SK-N-SH (cell line): ENCODE measurements around the gene JAG2. TPM values are rescaled to one million over a fixed set of nuclear protein-coding genes. Genes with fewer than 3 reads are reported as not detected.

ENCODE experiments used
- CTCF ChIA-PET: fragments of 300-600, 350-600 bp; formaldehyde crosslinking; extraction: SDS; loops from one replicate; lab custom pipeline; 2021; lab: Yijun Ruan, JAX
- POLR2A ChIA-PET: fragments of 350-600 bp; sonication (Branson Sonifier 250); formaldehyde crosslinking; extraction: SDS; loops from one replicate; lab custom pipeline; 2020; ENCODE audit warnings: antibody characterized with exemption, inconsistent platforms; lab: Yijun Ruan, JAX
- DNase-seq: peaks from one replicate; pipeline ENCODE4 v3.0.0; 2012
- H2AFZ ChIP-seq: fragments of 200-600 bp; sonication (generic); 2 replicates; pipeline ENCODE4 v1.8.1; 2016; ENCODE audit warnings: antibody characterized with exemption, mild to moderate bottlenecking, low read depth
- H3F3A ChIP-seq: fragments of 200-600 bp; sonication (generic); replicated peaks from 2 replicates; pipeline ENCODE3; 2016; ENCODE audit warnings: antibody characterized with exemption, mild to moderate bottlenecking; ENCODE audit not compliant: insufficient read depth
- H3K27ac ChIP-seq, 2 experiments: fragments of 200-500 bp in 1 of 2; fragments of 200-600 bp in 1 of 2; sonication (Bioruptor generic) in 1 of 2; sonication (generic), shearing (Covaris generic) in 1 of 2; 2 replicates each; pipeline versions ENCODE4 v1.5.1 to v1.6.1; 2014 to 2016; ENCODE audit warnings: low read depth in 2 of 2, inconsistent platforms in 1 of 2, low read length in 1 of 2, mild to moderate bottlenecking in 1 of 2, mixed read lengths in 1 of 2
- H3K27me3 ChIP-seq: fragments of 200-600 bp; sonication (generic), shearing (Covaris generic); 2 replicates; pipeline ENCODE4 v1.6.1; 2016; ENCODE audit warnings: mixed run types; ENCODE audit not compliant: insufficient read depth
- H3K36me3 ChIP-seq, 2 experiments: fragments of 200-500 bp in 1 of 2; fragments of 200-600 bp in 1 of 2; sonication (Bioruptor generic) in 1 of 2; sonication (generic) in 1 of 2; replicated peaks in 1 of 2; 2 replicates each; pipeline versions ENCODE3 to v1.5.1; 2014 to 2016; ENCODE audit warnings: low read length in 1 of 2, mild to moderate bottlenecking in 1 of 2; ENCODE audit not compliant: insufficient read depth in 2 of 2, control insufficient read depth in 1 of 2
- H3K4me1 ChIP-seq, 2 experiments: fragments of 200-500 bp in 1 of 2; fragments of 200-600 bp in 1 of 2; sonication (Bioruptor generic) in 1 of 2; sonication (generic), shearing (Covaris generic) in 1 of 2; 2 replicates each; pipeline versions ENCODE4 v1.5.1 to v1.6.1; 2014 to 2016; ENCODE audit warnings: low read depth in 1 of 2, low read length in 1 of 2, mixed run types in 1 of 2; ENCODE audit not compliant: insufficient read depth in 2 of 2, control insufficient read depth in 1 of 2
- H3K4me2 ChIP-seq: fragments of 200-600 bp; sonication (generic), shearing (Covaris generic); 2 replicates; pipeline ENCODE4 v1.6.1; 2017; ENCODE audit warnings: mixed run types
- H3K4me3 ChIP-seq, 2 experiments: fragments of 200-500 bp in 1 of 2; fragments of 200-600 bp in 1 of 2; sonication (Bioruptor generic) in 1 of 2; sonication (generic), shearing (Covaris generic) in 1 of 2; 2 replicates each; pipeline versions ENCODE4 v1.5.1 to v1.8.1; 2014 to 2016; ENCODE audit warnings: low read depth in 2 of 2, inconsistent platforms in 1 of 2, low read length in 1 of 2, mild to moderate bottlenecking in 1 of 2, mixed read lengths in 1 of 2, moderate library complexity in 1 of 2
- H3K79me2 ChIP-seq: fragments of 200-600 bp; sonication (generic); 2 replicates; pipeline ENCODE4 v1.8.1; 2017; ENCODE audit warnings: mild to moderate bottlenecking; ENCODE audit not compliant: insufficient read depth
- H3K9ac ChIP-seq: fragments of 200-600 bp; sonication (generic); 2 replicates; pipeline ENCODE4 v1.6.1; 2017; ENCODE audit warnings: mixed run types
- H3K9me2 ChIP-seq: fragments of 200-600 bp; sonication (generic); 2 replicates; pipeline ENCODE4 v1.6.1; 2017; ENCODE audit warnings: mixed run types
- H3K9me3 ChIP-seq: fragments of 200-600 bp; sonication (generic); 2 replicates; pipeline ENCODE4 v1.6.1; 2017; ENCODE audit warnings: mixed run types, mild to moderate bottlenecking, moderate library complexity
- H4K20me1 ChIP-seq: fragments of 200-600 bp; sonication (generic); 2 replicates; pipeline ENCODE4 v1.6.1; 2017; ENCODE audit warnings: mild to moderate bottlenecking, mixed run types; ENCODE audit not compliant: insufficient read depth
- CHD2 ChIP-seq: fragments of 150-350 bp; IDR thresholded peaks from 2 replicates; pipeline ENCODE4 v1.6.1; 2018; ENCODE audit warnings: low read length; ENCODE audit not compliant: partially characterized antibody
- ELF1 ChIP-seq: IDR thresholded peaks from 2 replicates; pipeline ENCODE4 v1.4.0; 2012
- EZH2phosphoT487 ChIP-seq: fragments of 200-600 bp; sonication (generic); IDR thresholded peaks from 2 replicates; pipeline ENCODE4 v1.6.1; 2017; ENCODE audit warnings: low read depth, mixed run types, mild to moderate bottlenecking, antibody characterized with exemption, moderate library complexity, borderline replicate concordance
- FOXJ3 ChIP-seq: sonication (generic); formaldehyde crosslinking; IDR thresholded peaks from 2 replicates; pipeline ENCODE4 v1.5.1; 2020; ENCODE audit warnings: mild to moderate bottlenecking, missing genetic modification reagents
- GATA2 ChIP-seq: sonication (generic); formaldehyde crosslinking; IDR thresholded peaks from 2 replicates; pipeline ENCODE4 v1.5.0; 2020; ENCODE audit warnings: mild to moderate bottlenecking, missing genetic modification reagents
- POLR2AphosphoS5 ChIP-seq: IDR thresholded peaks from 2 replicates; pipeline ENCODE4 v1.6.1; 2012; ENCODE audit warnings: low read depth, low read length
- RCOR1 ChIP-seq: fragments of 150-350 bp; IDR thresholded peaks from 2 replicates; pipeline ENCODE4 v1.6.1; 2017; ENCODE audit warnings: antibody characterized with exemption, low read length
- RFX5 ChIP-seq: IDR thresholded peaks from 2 replicates; pipeline ENCODE4 v1.6.1; 2012; ENCODE audit warnings: mild to moderate bottlenecking, improper control_type of control experiment, low read length
- SIN3A ChIP-seq: IDR thresholded peaks from 2 replicates; pipeline ENCODE4 v1.6.1; 2012; ENCODE audit warnings: low read depth, mild to moderate bottlenecking, low read length, moderate library complexity, borderline replicate concordance
- TEAD4 ChIP-seq: IDR thresholded peaks from 2 replicates; pipeline ENCODE4 v1.4.0; 2012; ENCODE audit warnings: mild to moderate bottlenecking, borderline replicate concordance; ENCODE audit not compliant: insufficient read depth
- YY1 ChIP-seq: IDR thresholded peaks from 2 replicates; pipeline ENCODE4 v1.4.0; 2012; ENCODE audit warnings: low read depth, mild to moderate bottlenecking
- WGBS: methylation state at CpG from one replicate; pipeline ENCODE4 v1.1.6; 2017; ENCODE audit warnings: low lambda C conversion rate; 5-methylcytosine and 5-hydroxymethylcytosine counted together
- polyA plus RNA-seq, 3 experiments: library from polyadenylated mRNA; depleted of rRNA; stranded (reverse); fragments of >200 nt; gene quantifications; 2 replicates each; pipeline ENCODE4 v1.2.3, GENCODE V29; 2012
- TF ChIP-seq, protein P1 (sequence below): IDR thresholded peaks from 2 replicates; pipeline ENCODE4; 2012
- TF ChIP-seq, protein P2 (sequence below): fragments of 150-350 bp; IDR thresholded peaks from 2 replicates; pipeline ENCODE4 v1.6.1; 2016; ENCODE audit warnings: mild to moderate bottlenecking, low read depth, low read length
- TF ChIP-seq, protein P3 (sequence below): fragments of 150-350 bp; IDR thresholded peaks from 2 replicates; pipeline ENCODE4 v1.6.1; 2017; ENCODE audit warnings: antibody characterized with exemption, low read length, low read depth, borderline replicate concordance

Gene JAG2
- 1.7 TPM in 2 replicates for polyA plus RNA-seq (2012; rRNA removed)
- polyA plus RNA-seq (2012; cell fraction: cytosol; rRNA removed) = 0.55 and 0.77 TPM in 2 replicates
- polyA plus RNA-seq (2012; cell fraction: nucleus; rRNA removed) = 8.9 and 10.2 TPM in 2 replicates

DNA sequence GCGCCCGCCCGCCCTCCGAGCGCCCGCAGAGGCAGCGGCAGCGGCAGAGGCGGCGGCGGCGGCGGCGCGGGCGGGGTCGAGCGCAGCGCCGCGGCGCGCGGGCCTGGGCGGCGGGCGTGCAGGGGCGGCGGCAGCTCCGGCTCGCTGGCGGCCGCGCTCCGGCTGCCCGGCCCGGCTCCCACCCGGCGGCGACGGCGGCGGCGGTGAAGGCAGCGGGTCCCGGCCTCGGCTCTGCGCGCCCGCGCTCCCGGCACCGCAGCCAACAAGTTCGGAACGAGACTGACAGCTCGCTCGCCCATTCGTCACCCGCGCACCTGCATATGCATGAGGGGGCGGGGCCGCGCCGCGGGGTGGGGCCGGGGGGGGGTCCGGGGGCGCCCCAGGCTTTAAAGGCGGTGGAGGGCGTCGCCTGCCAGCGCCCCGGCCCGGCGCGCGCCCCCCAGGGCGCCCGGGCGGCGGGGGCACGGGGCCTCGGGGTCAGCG lies at the start of gene JAG2:
JAG2 (minus strand) TSS at position 281 of the 483 bp plus-strand sequence. CDS start 356 bp downstream, outside the sequence.
- Histone ChIP-seq H3K27me3 (peaks cover 9% of the 10 kb centered on the region; the same call in 1 of the 2 replicates), H3K79me2 (no peaks in the 10 kb centered on the region), H3K4me1 (peaks cover 4 to 11% of the 10 kb centered on the region in 2 experiments; a peak in 2 of 4 replicates), H3K9me2 (no peaks in the 10 kb centered on the region), H3K36me3 (no peaks in the 10 kb centered on the region), H3K27ac (no peak within 1 kb of the TSS), H3F3A (no peaks in the 10 kb centered on the region), H3K4me3 (peak within 1 kb of the TSS; percentile 41 to 44; a peak in 3 of 4 replicates), H2AFZ (no peak within 1 kb of the TSS), H3K9me3 (no peaks in the 10 kb centered on the region), H3K9ac (no peak within 1 kb of the TSS), H4K20me1 (0 out of 2 replicates have a peak, but pooled peaks cover 3% of the 10 kb centered on the region), H3K4me2 (peak within 1 kb of the TSS; percentile 68; the same call in 1 of the 2 replicates)
- POLR2A ChIA-PET = interaction anchor here (0.6 kb wide), 1 partner anchor 254 kb away, joined by 4 read pairs; no protein-coding TSS in a partner anchor
- TF ChIP-seq ELF1 = no peak
- TF ChIP-seq, protein P1, sequence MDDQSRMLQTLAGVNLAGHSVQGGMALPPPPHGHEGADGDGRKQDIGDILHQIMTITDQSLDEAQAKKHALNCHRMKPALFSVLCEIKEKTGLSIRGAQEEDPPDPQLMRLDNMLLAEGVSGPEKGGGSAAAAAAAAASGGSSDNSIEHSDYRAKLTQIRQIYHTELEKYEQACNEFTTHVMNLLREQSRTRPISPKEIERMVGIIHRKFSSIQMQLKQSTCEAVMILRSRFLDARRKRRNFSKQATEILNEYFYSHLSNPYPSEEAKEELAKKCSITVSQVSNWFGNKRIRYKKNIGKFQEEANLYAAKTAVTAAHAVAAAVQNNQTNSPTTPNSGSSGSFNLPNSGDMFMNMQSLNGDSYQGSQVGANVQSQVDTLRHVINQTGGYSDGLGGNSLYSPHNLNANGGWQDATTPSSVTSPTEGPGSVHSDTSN = peak; percentile 86
- CTCF ChIA-PET = interaction anchor here (0.6 to 2.5 kb wide), 16 partner anchors 8 to 321 kb away, joined by 3 to 12 read pairs (median 5); no protein-coding TSS in a partner anchor
- WGBS = no CpG with 5 or more reads among the region's 84 CpGs
- DNase-seq = peak; percentile 84

DNA sequence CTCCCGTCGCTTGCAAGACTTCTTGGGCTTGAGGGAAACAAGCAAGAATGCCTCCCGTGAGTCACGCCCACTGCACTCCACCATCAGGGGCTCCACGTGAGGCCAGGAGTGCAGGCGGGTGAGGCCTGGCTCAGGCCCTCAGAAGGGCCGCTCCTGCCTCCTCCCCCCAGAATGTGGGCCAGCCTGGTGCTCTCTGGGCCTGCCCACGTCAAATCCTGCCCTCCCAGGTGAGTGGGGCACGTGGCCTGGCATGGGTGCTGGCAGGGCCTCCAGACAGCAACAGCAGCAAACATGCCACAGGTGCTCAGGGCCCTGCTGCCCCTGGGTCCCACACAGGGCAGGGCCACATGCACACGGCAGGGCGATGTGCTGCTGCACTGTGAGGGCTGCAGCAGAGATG lies 49.2 kb upstream of the JAG2 start:
- CTCF ChIA-PET = interaction anchor here (1.4 kb wide), 1 partner anchor 9 kb away, joined by 3 read pairs; no protein-coding TSS in a partner anchor
- Histone ChIP-seq H3K4me3 (no peak overlapping the region), H3K4me1 (peaks cover 0 to 44% of the 10 kb centered on the region in 2 experiments; a peak in 1 of 4 replicates), H3K9me3 (no peaks in the 10 kb centered on the region), H3K36me3 (peaks cover 0 to 32% of the 10 kb centered on the region in 2 experiments), H3K27ac (no peak overlapping the region), H3K9ac (no peak overlapping the region), H3K4me2 (no peak overlapping the region), H3K9me2 (no peaks in the 10 kb centered on the region), H3K79me2 (no peaks in the 10 kb centered on the region), H3K27me3 (no peaks in the 10 kb centered on the region), H3F3A (no peaks in the 10 kb centered on the region), H4K20me1 (no peaks in the 10 kb centered on the region), H2AFZ (no peak overlapping the region)
- TF ChIP-seq, protein P2, sequence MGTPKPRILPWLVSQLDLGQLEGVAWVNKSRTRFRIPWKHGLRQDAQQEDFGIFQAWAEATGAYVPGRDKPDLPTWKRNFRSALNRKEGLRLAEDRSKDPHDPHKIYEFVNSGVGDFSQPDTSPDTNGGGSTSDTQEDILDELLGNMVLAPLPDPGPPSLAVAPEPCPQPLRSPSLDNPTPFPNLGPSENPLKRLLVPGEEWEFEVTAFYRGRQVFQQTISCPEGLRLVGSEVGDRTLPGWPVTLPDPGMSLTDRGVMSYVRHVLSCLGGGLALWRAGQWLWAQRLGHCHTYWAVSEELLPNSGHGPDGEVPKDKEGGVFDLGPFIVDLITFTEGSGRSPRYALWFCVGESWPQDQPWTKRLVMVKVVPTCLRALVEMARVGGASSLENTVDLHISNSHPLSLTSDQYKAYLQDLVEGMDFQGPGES = no peak
- WGBS = no CpG with 5 or more reads among the region's 11 CpGs
- DNase-seq = no peak
- POLR2A ChIA-PET = no interaction called here

DNA sequence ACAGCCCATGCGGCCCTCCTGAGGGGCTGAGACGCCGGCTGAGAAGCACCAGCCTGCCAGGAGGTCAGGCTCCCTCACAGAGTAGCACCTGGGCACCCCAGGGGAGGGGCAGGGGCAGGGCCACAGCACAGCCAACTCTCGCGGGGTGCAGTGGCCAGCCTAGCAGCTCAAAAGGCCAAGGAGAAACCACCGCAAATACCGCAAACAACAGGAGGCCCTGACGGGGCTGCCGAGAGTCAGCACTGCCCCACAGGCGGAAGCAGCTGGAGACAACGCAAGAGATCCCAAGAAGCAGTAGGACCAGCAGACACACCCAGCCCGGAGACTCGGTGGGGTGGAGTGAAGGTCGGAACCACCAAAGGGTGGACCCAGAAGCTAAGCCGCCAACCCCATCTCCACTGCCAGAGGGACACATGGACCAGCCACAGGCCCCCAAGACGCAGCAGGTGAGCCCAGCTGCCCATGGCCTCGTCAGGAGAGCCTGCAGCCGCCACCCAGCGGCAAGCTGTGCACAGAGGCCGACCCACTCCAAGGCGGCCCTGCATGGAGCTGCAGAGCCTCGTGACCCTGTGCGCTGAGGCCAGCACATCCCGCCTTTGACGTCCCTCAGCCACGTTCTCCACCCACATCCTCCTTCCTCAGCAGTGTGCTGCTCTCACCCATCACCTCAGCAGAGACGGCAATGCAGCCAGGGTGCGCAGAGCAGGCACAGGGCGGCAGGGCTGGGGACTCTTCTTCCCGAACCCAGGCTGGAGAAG lies 48.1 kb upstream of the JAG2 start:
- no peak overlapping the region for H3K4me2 ChIP-seq
- H3K9me3 ChIP-seq = no peaks in the 10 kb centered on the region
- WGBS = 96% methylated on average over 19 of the region's 30 CpGs
- peaks cover 0 to 52% of the 10 kb centered on the region in 2 experiments; a peak in 1 of 4 replicates for H3K4me1 ChIP-seq
- no peaks in the 10 kb centered on the region for H3K79me2 ChIP-seq
- H3K9ac ChIP-seq = no peak overlapping the region
- H3F3A ChIP-seq = no peaks in the 10 kb centered on the region
- no peak for DNase-seq
- no peaks in the 10 kb centered on the region for H3K27me3 ChIP-seq
- H3K36me3 ChIP-seq = peaks cover 0 to 30% of the 10 kb centered on the region in 2 experiments
- no peak overlapping the region for H3K27ac ChIP-seq
- ChIA-PET CTCF (interaction anchor here (1.0 to 1.4 kb wide), 2 partner anchors 10 to 13 kb away, joined by 3 to 5 read pairs; no protein-coding TSS in a partner anchor), POLR2A (no interaction called here)
- H3K4me3 ChIP-seq = no peak overlapping the region
- H3K9me2 ChIP-seq = no peaks in the 10 kb centered on the region
- no peak overlapping the region for H2AFZ ChIP-seq
- H4K20me1 ChIP-seq = no peaks in the 10 kb centered on the region
- no peak for TF ChIP-seq EZH2phosphoT487
- TF ChIP-seq FOXJ3 (CRISPR knock-in tag) = no peak
- TF ChIP-seq RFX5 = no peak
- no peak for TF ChIP-seq SIN3A
- no peak for TF ChIP-seq RCOR1
- no peak for TF ChIP-seq GATA2 (CRISPR knock-in tag)
- no peak for TF ChIP-seq POLR2AphosphoS5
- no peak for TF ChIP-seq CHD2
- no peak for TF ChIP-seq TEAD4
- no peak for TF ChIP-seq YY1
- TF ChIP-seq, protein P3, sequence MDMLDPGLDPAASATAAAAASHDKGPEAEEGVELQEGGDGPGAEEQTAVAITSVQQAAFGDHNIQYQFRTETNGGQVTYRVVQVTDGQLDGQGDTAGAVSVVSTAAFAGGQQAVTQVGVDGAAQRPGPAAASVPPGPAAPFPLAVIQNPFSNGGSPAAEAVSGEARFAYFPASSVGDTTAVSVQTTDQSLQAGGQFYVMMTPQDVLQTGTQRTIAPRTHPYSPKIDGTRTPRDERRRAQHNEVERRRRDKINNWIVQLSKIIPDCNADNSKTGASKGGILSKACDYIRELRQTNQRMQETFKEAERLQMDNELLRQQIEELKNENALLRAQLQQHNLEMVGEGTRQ = no peak
- no peak for TF ChIP-seq ELF1
